HepG2 (cell line): ENCODE results near the gene BBLN. TPM values are rescaled to one million over a fixed set of nuclear protein-coding genes. Genes with fewer than 3 reads are reported as not detected.

Experiments used
- ETV5 ChIP-seq: IDR thresholded peaks from 2 replicates; pipeline ENCODE4 v1.6.1; 2018; ENCODE audit warnings: missing biosample characterization, missing genetic modification reagents, inconsistent platforms, borderline replicate concordance
- ETV6 ChIP-seq: sonication (generic); formaldehyde crosslinking; conservative IDR thresholded peaks from 2 replicates; pipeline ENCODE4 v1.4.0; 2020; ENCODE audit warnings: missing genetic modification reagents
- FUBP1 ChIP-seq: sonication (generic); formaldehyde crosslinking; IDR thresholded peaks from 2 replicates; pipeline ENCODE4 v1.5.1; 2020; ENCODE audit warnings: missing genetic modification reagents, mild to moderate bottlenecking, borderline replicate concordance
- HHEX ChIP-seq: IDR thresholded peaks from 2 replicates; pipeline ENCODE4 v1.6.1; 2016; ENCODE audit warnings: control low read depth
- KLF12 ChIP-seq: sonication (generic); formaldehyde crosslinking; IDR thresholded peaks from 2 replicates; pipeline ENCODE4 v1.4.0; 2020; ENCODE audit warnings: missing genetic modification reagents, borderline replicate concordance
- KLF6 ChIP-seq: IDR thresholded peaks from 2 replicates; pipeline ENCODE4 v1.8.0; 2016; ENCODE audit warnings: missing biosample characterization, missing genetic modification reagents
- LBX2 ChIP-seq: sonication (generic); formaldehyde crosslinking; IDR thresholded peaks from 2 replicates; pipeline ENCODE4 v1.5.0; 2020; ENCODE audit warnings: missing genetic modification reagents, mild to moderate bottlenecking, borderline replicate concordance
- MED13 ChIP-seq: sonication (generic); formaldehyde crosslinking; IDR thresholded peaks from 2 replicates; pipeline ENCODE4 v1.5.0; 2020; ENCODE audit warnings: missing genetic modification reagents
- SRSF1 ChIP-seq: fragments of 200-400 bp; formaldehyde crosslinking; optimal IDR thresholded peaks from 2 replicates; pipeline ENCODE3; 2017; ENCODE audit warnings: mild to moderate bottlenecking, low read depth, low read length, moderate library complexity
- TCF7 ChIP-seq: sonication (generic); IDR thresholded peaks from 2 replicates; pipeline ENCODE4 v1.6.1; 2016; ENCODE audit warnings: antibody characterized with exemption, low read depth
- YY1 ChIP-seq: IDR thresholded peaks from 2 replicates; pipeline ENCODE4 v1.6.1; 2011; ENCODE audit warnings: low read length, low read depth, moderate library complexity, mild to moderate bottlenecking; ENCODE audit not compliant: insufficient read depth, insufficient replicate concordance
- ZNF10 ChIP-seq: sonication (generic); formaldehyde crosslinking; IDR thresholded peaks from 2 replicates; pipeline ENCODE4 v1.4.0; 2020; ENCODE audit warnings: mild to moderate bottlenecking, low read depth, missing genetic modification reagents, borderline replicate concordance
- ZNF136 ChIP-seq: sonication (generic); formaldehyde crosslinking; IDR thresholded peaks from 2 replicates; pipeline ENCODE4 v1.8.1; 2022; ENCODE audit warnings: low read depth, mild to moderate bottlenecking, moderate library complexity, missing genetic modification reagents
- ZNF274 ChIP-seq: sonication (generic); formaldehyde crosslinking; IDR thresholded peaks from 2 replicates; pipeline ENCODE4 v1.5.1; 2020; ENCODE audit warnings: mild to moderate bottlenecking, missing genetic modification reagents
- ZNF326 ChIP-seq: sonication (generic); formaldehyde crosslinking; IDR thresholded peaks from 2 replicates; pipeline ENCODE4 v1.4.0; 2020; ENCODE audit warnings: missing genetic modification reagents, borderline replicate concordance
- ZNF558 ChIP-seq: sonication (generic); formaldehyde crosslinking; IDR thresholded peaks from 2 replicates; pipeline ENCODE4 v1.9.0; 2022; ENCODE audit warnings: mild to moderate bottlenecking, missing genetic modification reagents, borderline replicate concordance
- ZNF576 ChIP-seq: sonication (generic); formaldehyde crosslinking; IDR thresholded peaks from 2 replicates; pipeline ENCODE4 v1.4.0; 2020; ENCODE audit warnings: mild to moderate bottlenecking, missing genetic modification reagents
- ZNF616 ChIP-seq: sonication (generic); formaldehyde crosslinking; IDR thresholded peaks from 2 replicates; pipeline ENCODE4 v1.5.0; 2020; ENCODE audit warnings: low read depth, mild to moderate bottlenecking, missing genetic modification reagents
- ZNF678 ChIP-seq: sonication (generic); formaldehyde crosslinking; IDR thresholded peaks from 2 replicates; pipeline ENCODE4 v1.4.0; 2020; ENCODE audit warnings: mild to moderate bottlenecking, missing genetic modification reagents
- ZNF768 ChIP-seq: sonication (generic); formaldehyde crosslinking; IDR thresholded peaks from 2 replicates; pipeline ENCODE4 v1.4.0; 2020; ENCODE audit warnings: missing genetic modification reagents
- ZSCAN21 ChIP-seq: sonication (generic); formaldehyde crosslinking; IDR thresholded peaks from 2 replicates; pipeline ENCODE4 v1.8.0; 2022; ENCODE audit warnings: mild to moderate bottlenecking, missing genetic modification reagents, moderate library complexity, borderline replicate concordance
- polyA plus RNA-seq, 8 experiments: library from polyadenylated mRNA; depleted of rRNA in 3 of 8; stranded (reverse) in 7 of 8; unstranded in 1 of 8; fragments of >200 nt; fragmentation: Illumina TruSeq in 4 of 8; extraction: Trizol in 4 of 8; gene quantifications; 2 replicates each; pipeline versions ENCODE4 v1.2.1 to v1.2.3, GENCODE V29; 2011 to 2016; ENCODE audit warnings: low read depth in 4 of 8, missing spikeins in 1 of 8, mixed read lengths in 1 of 8; ENCODE audit not compliant: insufficient read depth in 1 of 8
- total RNA-seq, 5 experiments: library from RNA; depleted of rRNA; stranded (reverse); fragments of >200 nt; fragmentation: Illumina TruSeq; extraction: Trizol; gene quantifications; 2 replicates each; pipeline ENCODE4 v1.2.3, GENCODE V29; 2016; ENCODE audit warnings: low read depth in 1 of 5
- TF ChIP-seq, protein P1 (sequence below): sonication (generic); formaldehyde crosslinking; IDR thresholded peaks from 2 replicates; pipeline ENCODE4 v1.4.0; 2020; ENCODE audit warnings: missing genetic modification reagents, borderline replicate concordance

BBLN gene
- total and polyA plus RNA-seq, 2 of the 13 experiments (the other 11 are each of a cell fraction or from before 2014, with no cell fraction given): 27.6 to 33.1 TPM

DNA sequence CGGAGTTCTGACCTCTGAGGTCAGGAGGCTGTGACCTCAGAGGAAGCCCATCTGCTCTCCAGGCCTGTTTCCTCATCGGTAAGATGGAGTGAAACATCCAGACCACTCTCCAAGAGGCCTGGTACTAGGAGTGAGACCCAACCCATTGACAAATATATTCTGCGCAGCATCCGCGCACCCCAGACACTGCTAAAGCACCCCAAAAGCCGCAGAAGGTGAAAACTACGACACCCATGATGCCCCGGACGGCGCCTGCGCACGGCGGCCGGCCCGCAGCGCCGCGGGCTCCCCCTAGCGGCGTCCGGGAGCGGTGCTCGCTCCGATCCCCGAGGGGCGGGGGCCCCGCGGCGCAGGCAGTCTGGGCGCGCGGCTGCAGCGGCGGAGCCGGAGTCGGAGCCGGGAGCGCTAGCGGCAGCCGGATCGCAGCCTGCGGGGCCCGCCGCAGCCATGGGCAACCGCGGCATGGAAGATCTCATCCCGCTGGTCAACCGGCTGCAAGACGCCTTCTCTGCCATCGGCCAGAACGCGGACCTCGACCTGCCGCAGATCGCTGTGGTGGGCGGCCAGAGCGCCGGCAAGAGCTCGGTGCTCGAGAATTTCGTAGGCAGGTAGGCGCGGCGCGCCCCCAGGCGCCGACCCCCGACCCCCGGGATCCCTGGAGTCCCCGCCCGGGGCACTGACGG, 43.1 kb downstream of the BBLN start, which contains the start of gene DNM1 (continued):
- TF ChIP-seq ETV6 (CRISPR knock-in tag): no peak
- TF ChIP-seq, protein P1, sequence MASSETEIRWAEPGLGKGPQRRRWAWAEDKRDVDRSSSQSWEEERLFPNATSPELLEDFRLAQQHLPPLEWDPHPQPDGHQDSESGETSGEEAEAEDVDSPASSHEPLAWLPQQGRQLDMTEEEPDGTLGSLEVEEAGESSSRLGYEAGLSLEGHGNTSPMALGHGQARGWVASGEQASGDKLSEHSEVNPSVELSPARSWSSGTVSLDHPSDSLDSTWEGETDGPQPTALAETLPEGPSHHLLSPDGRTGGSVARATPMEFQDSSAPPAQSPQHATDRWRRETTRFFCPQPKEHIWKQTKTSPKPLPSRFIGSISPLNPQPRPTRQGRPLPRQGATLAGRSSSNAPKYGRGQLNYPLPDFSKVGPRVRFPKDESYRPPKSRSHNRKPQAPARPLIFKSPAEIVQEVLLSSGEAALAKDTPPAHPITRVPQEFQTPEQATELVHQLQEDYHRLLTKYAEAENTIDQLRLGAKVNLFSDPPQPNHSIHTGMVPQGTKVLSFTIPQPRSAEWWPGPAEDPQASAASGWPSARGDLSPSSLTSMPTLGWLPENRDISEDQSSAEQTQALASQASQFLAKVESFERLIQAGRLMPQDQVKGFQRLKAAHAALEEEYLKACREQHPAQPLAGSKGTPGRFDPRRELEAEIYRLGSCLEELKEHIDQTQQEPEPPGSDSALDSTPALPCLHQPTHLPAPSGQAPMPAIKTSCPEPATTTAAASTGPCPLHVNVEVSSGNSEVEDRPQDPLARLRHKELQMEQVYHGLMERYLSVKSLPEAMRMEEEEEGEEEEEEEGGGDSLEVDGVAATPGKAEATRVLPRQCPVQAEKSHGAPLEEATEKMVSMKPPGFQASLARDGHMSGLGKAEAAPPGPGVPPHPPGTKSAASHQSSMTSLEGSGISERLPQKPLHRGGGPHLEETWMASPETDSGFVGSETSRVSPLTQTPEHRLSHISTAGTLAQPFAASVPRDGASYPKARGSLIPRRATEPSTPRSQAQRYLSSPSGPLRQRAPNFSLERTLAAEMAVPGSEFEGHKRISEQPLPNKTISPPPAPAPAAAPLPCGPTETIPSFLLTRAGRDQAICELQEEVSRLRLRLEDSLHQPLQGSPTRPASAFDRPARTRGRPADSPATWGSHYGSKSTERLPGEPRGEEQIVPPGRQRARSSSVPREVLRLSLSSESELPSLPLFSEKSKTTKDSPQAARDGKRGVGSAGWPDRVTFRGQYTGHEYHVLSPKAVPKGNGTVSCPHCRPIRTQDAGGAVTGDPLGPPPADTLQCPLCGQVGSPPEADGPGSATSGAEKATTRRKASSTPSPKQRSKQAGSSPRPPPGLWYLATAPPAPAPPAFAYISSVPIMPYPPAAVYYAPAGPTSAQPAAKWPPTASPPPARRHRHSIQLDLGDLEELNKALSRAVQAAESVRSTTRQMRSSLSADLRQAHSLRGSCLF (CRISPR knock-in tag): no peak
- TF ChIP-seq YY1: peak; percentile 69
- no peak for TF ChIP-seq ZNF768 (CRISPR knock-in tag)
- TF ChIP-seq ZNF136 (CRISPR knock-in tag): no peak
- TF ChIP-seq TCF7: no peak
- no peak for TF ChIP-seq KLF12
- no peak for TF ChIP-seq ZNF274 (CRISPR knock-in tag)
- TF ChIP-seq ZSCAN21: no peak
- TF ChIP-seq ZNF678 (CRISPR knock-in tag): no peak
- TF ChIP-seq ZNF10 (CRISPR knock-in tag): no peak
- TF ChIP-seq MED13 (CRISPR knock-in tag): no peak
- no peak for TF ChIP-seq ZNF576 (CRISPR knock-in tag)
- TF ChIP-seq ZNF326 (CRISPR knock-in tag): no peak
- no peak for TF ChIP-seq FUBP1 (CRISPR knock-in tag)
- TF ChIP-seq ETV5 (CRISPR knock-in tag): no peak; the same call in 1 of the 2 replicates
- TF ChIP-seq ZNF616 (CRISPR knock-in tag): no peak
- no peak for TF ChIP-seq HHEX (CRISPR knock-in tag)
- no peak for TF ChIP-seq SRSF1
- no peak for TF ChIP-seq LBX2
- no peak for TF ChIP-seq KLF6
- TF ChIP-seq ZNF558 (CRISPR knock-in tag): no peak
